Mesenchymal stem cell (in vitro differentiated cells and primary cell): ENCODE results near the gene CHAC2.
"Not testable (repeated sequence)": the region's sequence is repeated elsewhere in the genome, so short reads cannot be mapped to it uniquely, and the experiment has no call there.

Source experiments
- DNase-seq: peaks from one replicate; pipeline ENCODE4 v3.0.0-alpha.2; 2013
- H2AFZ ChIP-seq: one replicate; pipeline ENCODE4 v1.6.1; 2013; ENCODE audit warnings: low read depth, mild to moderate bottlenecking, control low read depth, inconsistent platforms, low read length, moderate library complexity
- H2AK5ac ChIP-seq: 2 replicates; pipeline ENCODE4 v1.6.1; 2013; ENCODE audit warnings: low read length, moderate library complexity, mild to moderate bottlenecking, inconsistent platforms; ENCODE audit not compliant: severe bottlenecking
- H2BK120ac ChIP-seq: one replicate; pipeline ENCODE4 v1.6.1; 2013; ENCODE audit warnings: low read depth, mild to moderate bottlenecking, inconsistent platforms, low read length, moderate library complexity
- H2BK12ac ChIP-seq, 2 experiments: one replicate each; pipeline ENCODE4 v1.6.1; 2013; ENCODE audit warnings: inconsistent platforms in 2 of 2, low read length in 2 of 2, mild to moderate bottlenecking in 2 of 2, moderate library complexity in 2 of 2, control low read depth in 1 of 2
- H2BK15ac ChIP-seq: one replicate; pipeline ENCODE4 v1.6.1; 2013; ENCODE audit warnings: mild to moderate bottlenecking, low read depth, inconsistent platforms; ENCODE audit not compliant: poor library complexity, severe bottlenecking
- H2BK5ac ChIP-seq: 2 replicates; pipeline ENCODE4 v1.6.1; 2013; ENCODE audit warnings: low read depth, mild to moderate bottlenecking, low read length, control low read depth, inconsistent platforms; ENCODE audit not compliant: poor library complexity, severe bottlenecking
- H3K14ac ChIP-seq, 2 experiments: one replicate each; pipeline ENCODE4 v1.6.1; 2013; ENCODE audit warnings: inconsistent platforms in 2 of 2, low read length in 2 of 2, control low read depth in 1 of 2, mild to moderate bottlenecking in 1 of 2, moderate library complexity in 1 of 2
- H3K18ac ChIP-seq, 2 experiments: one replicate each; pipeline ENCODE4 v1.6.1; 2013; ENCODE audit warnings: inconsistent platforms in 2 of 2, low read length in 2 of 2, control low read depth in 1 of 2, low read depth in 1 of 2, mild to moderate bottlenecking in 1 of 2
- H3K23ac ChIP-seq, 2 experiments: one replicate each; pipeline ENCODE4 v1.6.1; 2013; ENCODE audit warnings: inconsistent platforms in 2 of 2, low read length in 2 of 2, mild to moderate bottlenecking in 2 of 2, moderate library complexity in 2 of 2, control low read depth in 1 of 2
- H3K27ac ChIP-seq: 2 replicates; pipeline ENCODE4 v1.5.1; 2013; ENCODE audit warnings: mild to moderate bottlenecking, moderate library complexity, low read length, control low read depth, inconsistent platforms; ENCODE audit not compliant: poor library complexity, severe bottlenecking
- H3K27me3 ChIP-seq, 2 experiments: 2 replicates each; pipeline versions ENCODE4 v1.6.1 to v1.7.0; 2013; ENCODE audit warnings: low read length in 2 of 2, mild to moderate bottlenecking in 2 of 2, moderate library complexity in 2 of 2, control low read depth in 1 of 2, inconsistent platforms in 1 of 2; ENCODE audit not compliant: control insufficient read depth in 1 of 2, insufficient read depth in 1 of 2
- H3K36me3 ChIP-seq, 2 experiments: 2 replicates each; pipeline versions ENCODE4 v1.6.1 to v1.7.0; 2013; ENCODE audit warnings: low read length in 2 of 2, control low read depth in 1 of 2, inconsistent platforms in 1 of 2, low read depth in 1 of 2, mild to moderate bottlenecking in 1 of 2; ENCODE audit not compliant: insufficient read depth in 2 of 2, control insufficient read depth in 1 of 2
- H3K4ac ChIP-seq, 2 experiments: one replicate each; pipeline ENCODE4 v1.6.1; 2013; ENCODE audit warnings: inconsistent platforms in 2 of 2, low read length in 2 of 2, mild to moderate bottlenecking in 2 of 2, moderate library complexity in 2 of 2, control low read depth in 1 of 2, low read depth in 1 of 2
- H3K4me1 ChIP-seq: 2 replicates; pipeline ENCODE4 v1.6.1; 2013; ENCODE audit warnings: low read depth, low read length, control low read depth; ENCODE audit not compliant: control insufficient read depth, insufficient read depth
- H3K4me2 ChIP-seq: 2 replicates; pipeline ENCODE4 v1.6.1; 2013; ENCODE audit warnings: low read length, mild to moderate bottlenecking, inconsistent platforms; ENCODE audit not compliant: poor library complexity, severe bottlenecking
- H3K4me3 ChIP-seq, 2 experiments: 2 replicates each; pipeline versions ENCODE4 v1.5.1 to v1.7.0; 2013; ENCODE audit warnings: low read length in 2 of 2, mild to moderate bottlenecking in 2 of 2, control low read depth in 1 of 2, low read depth in 1 of 2; ENCODE audit not compliant: insufficient read depth in 1 of 2
- H3K79me1 ChIP-seq: replicated peaks from 2 replicates; pipeline ENCODE4 v1.6.1; 2013; ENCODE audit warnings: mild to moderate bottlenecking, control low read depth, low read length, inconsistent platforms; ENCODE audit not compliant: poor library complexity, severe bottlenecking
- H3K9ac ChIP-seq: 2 replicates; pipeline ENCODE4 v1.7.0; 2013; ENCODE audit warnings: mild to moderate bottlenecking, low read length, moderate library complexity
- H3K9me3 ChIP-seq: 2 replicates; pipeline ENCODE4 v1.7.0; 2013; ENCODE audit warnings: mild to moderate bottlenecking, low read length; ENCODE audit not compliant: control insufficient read depth
- H4K8ac ChIP-seq: one replicate; pipeline ENCODE4 v1.6.1; 2013; ENCODE audit warnings: inconsistent platforms, mild to moderate bottlenecking, low read length, moderate library complexity
- H4K91ac ChIP-seq: one replicate; pipeline ENCODE4 v1.6.1; 2013; ENCODE audit warnings: mild to moderate bottlenecking, low read length, inconsistent platforms
- WGBS: methylation state at CpG from one replicate; pipeline ENCODE4 v1.1.7; 2013; ENCODE audit warnings: mixed read lengths; 5-methylcytosine and 5-hydroxymethylcytosine counted together

Gene CHAC2

DNA sequence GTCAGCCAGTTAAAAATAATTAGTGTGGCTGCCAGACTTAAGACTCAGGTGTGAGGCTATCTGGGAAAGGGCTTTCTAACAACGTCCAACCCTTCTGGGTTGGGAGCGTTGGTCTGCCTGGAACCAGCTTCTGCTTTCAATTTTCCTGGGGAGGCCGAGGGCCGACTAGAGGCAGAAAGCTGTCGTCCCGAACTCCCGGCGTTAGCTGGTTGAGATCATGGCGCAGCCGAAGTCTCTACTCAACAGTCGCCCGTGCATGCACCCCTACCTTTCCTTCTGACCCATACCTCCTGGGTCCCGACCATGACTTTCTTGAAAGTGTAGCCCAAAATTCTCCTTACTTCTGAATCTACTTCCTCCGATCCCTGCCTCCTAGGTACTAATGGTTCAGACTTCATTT lies 10.4 kb upstream of the CHAC2 start:
- not testable (repeated sequence) for H3K4me1 ChIP-seq, H3K27me3 ChIP-seq, H3K18ac ChIP-seq, H3K4me2 ChIP-seq, H2BK5ac ChIP-seq, DNase-seq, H2BK120ac ChIP-seq, H4K91ac ChIP-seq, H3K4me3 ChIP-seq, H2AFZ ChIP-seq, H3K14ac ChIP-seq, H3K4ac ChIP-seq, H3K9ac ChIP-seq, H3K27ac ChIP-seq, H2BK15ac ChIP-seq, H3K23ac ChIP-seq, H2BK12ac ChIP-seq, H3K9me3 ChIP-seq, H4K8ac ChIP-seq, H2AK5ac ChIP-seq
- peaks cover 12 to 28% of the 10 kb centered on the region in 2 experiments for H3K36me3 ChIP-seq
- 95% methylated on average over 14 of the region's 14 CpGs for WGBS
- peaks cover 19% of the 10 kb centered on the region for H3K79me1 ChIP-seq

GRCh38 chr2:53765767-53766166 lies 1.8 kb upstream of the CHAC2 start:
- H3K4me2 ChIP-seq, result no peak overlapping the region
- no peak overlapping the region for H4K91ac ChIP-seq
- no peak for DNase-seq
- H2BK12ac ChIP-seq, result no peak overlapping the region
- no peak overlapping the region for H3K4ac ChIP-seq
- H3K79me1 ChIP-seq, result peaks cover 21% of the 10 kb centered on the region
- peaks cover 5 to 32% of the 10 kb centered on the region in 2 experiments for H3K36me3 ChIP-seq
- H3K18ac ChIP-seq, result no peak overlapping the region
- H3K9me3 ChIP-seq, result no peaks in the 10 kb centered on the region
- no peaks in the 10 kb centered on the region for H3K27me3 ChIP-seq
- H3K27ac ChIP-seq, result no peak overlapping the region
- no peaks in the 10 kb centered on the region for H3K4me1 ChIP-seq
- H2BK120ac ChIP-seq, result no peak overlapping the region
- H3K9ac ChIP-seq, result no peak overlapping the region
- no peak overlapping the region for H2AFZ ChIP-seq
- no peak overlapping the region for H4K8ac ChIP-seq
- no peak overlapping the region for H3K4me3 ChIP-seq
- H2AK5ac ChIP-seq, result no peak overlapping the region
- WGBS, result 100% methylated on average over 1 of the region's 1 CpG
- no peak overlapping the region for H2BK15ac ChIP-seq
- no peak overlapping the region for H3K23ac ChIP-seq
- no peak overlapping the region for H3K14ac ChIP-seq
- H2BK5ac ChIP-seq, result no peak overlapping the region

GRCh38 chr2:53768242-53768542 lies 588 bp downstream of the CHAC2 start:
- H3K36me3 ChIP-seq, result peaks cover 2 to 13% of the 10 kb centered on the region in 2 experiments
- no peak overlapping the region for H2AFZ ChIP-seq
- H2BK5ac ChIP-seq, result no peak overlapping the region
- H3K4me2 ChIP-seq, result peak overlapping the region; percentile 76
- H4K8ac ChIP-seq, result peak overlapping the region; percentile 8
- no peak overlapping the region for H3K4ac ChIP-seq
- no peak overlapping the region for H2BK15ac ChIP-seq
- H3K27ac ChIP-seq, result peak overlapping the region; percentile 36
- no peak overlapping the region for H2BK12ac ChIP-seq
- peak overlapping the region; percentile 95 for H3K9ac ChIP-seq
- no peak overlapping the region for H4K91ac ChIP-seq
- no peaks in the 10 kb centered on the region for H3K27me3 ChIP-seq
- no peaks in the 10 kb centered on the region for H3K4me1 ChIP-seq
- H3K14ac ChIP-seq, result no peak overlapping the region
- no peaks in the 10 kb centered on the region for H3K9me3 ChIP-seq
- H3K18ac ChIP-seq, result no peak overlapping the region
- H2AK5ac ChIP-seq, result no peak overlapping the region
- H3K23ac ChIP-seq, result no peak overlapping the region
- no peak for DNase-seq
- H3K79me1 ChIP-seq, result peaks cover 19% of the 10 kb centered on the region
- peak overlapping the region; percentile 77 to 90 for H3K4me3 ChIP-seq
- H2BK120ac ChIP-seq, result no peak overlapping the region
- 0% methylated on average over 9 of the region's 12 CpGs for WGBS

DNA sequence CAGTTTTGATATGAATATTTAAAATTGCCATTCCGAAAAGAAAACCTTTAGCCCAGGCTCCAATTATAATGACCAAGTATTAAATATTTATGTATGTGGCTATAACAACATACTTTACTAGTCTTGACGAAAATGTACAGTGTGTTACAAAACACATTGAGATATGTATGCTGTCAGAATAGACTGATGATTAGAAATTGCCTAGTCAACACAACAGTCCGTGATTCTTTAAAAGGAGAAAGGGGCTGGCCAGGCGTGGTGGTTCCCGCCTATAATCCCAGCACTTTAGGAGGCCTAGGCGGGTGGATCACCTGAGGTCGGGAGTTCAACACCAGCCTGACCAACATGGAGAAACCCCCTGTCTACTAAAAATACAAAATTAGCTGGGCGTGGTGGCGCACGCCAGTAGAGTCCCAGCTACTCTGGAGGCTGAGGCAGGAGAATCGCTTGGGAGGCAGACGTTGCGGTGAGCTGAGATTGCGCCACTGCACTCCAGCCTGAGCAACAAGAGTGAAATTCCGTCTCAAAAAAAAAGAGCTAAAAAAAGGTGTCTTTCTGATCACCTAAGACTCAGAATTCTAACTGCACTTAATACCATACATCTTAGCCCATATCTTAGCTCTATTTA lies 1.8 kb downstream of the CHAC2 start:
- Histone ChIP-seq H3K27ac (no peak overlapping the region), H2BK120ac (no peak overlapping the region), H2BK5ac (no peak overlapping the region), H2AFZ (no peak overlapping the region), H4K91ac (no peak overlapping the region), H3K18ac (no peak overlapping the region), H4K8ac (no peak overlapping the region), H3K4me2 (no peak overlapping the region), H3K9me3 (no peaks in the 10 kb centered on the region), H3K4me1 (no peaks in the 10 kb centered on the region), H2BK15ac (no peak overlapping the region), H2BK12ac (no peak overlapping the region), H3K4me3 (no peak overlapping the region), H3K36me3 (peaks cover 3 to 9% of the 10 kb centered on the region in 2 experiments), H3K27me3 (no peaks in the 10 kb centered on the region), H2AK5ac (no peak overlapping the region), H3K9ac (no peak overlapping the region), H3K4ac (no peak overlapping the region), H3K14ac (no peak overlapping the region), H3K23ac (no peak overlapping the region), H3K79me1 (peaks cover 16% of the 10 kb centered on the region)
- no peak for DNase-seq
- WGBS, result 96% methylated on average over 13 of the region's 15 CpGs
